Measurements from ENCODE around the gene TSPAN18.

Gene TSPAN18

GRCh38 chr11:44884056-44884455, 157.3 kb downstream of the TSPAN18 start:
- no peak for DNase-seq (ENCODE audit: insufficient read length)
- peak; percentile 61 for FAIRE-seq
- no peak for TF ChIP-seq TAF1 (IDR thresholded peaks at IDR 0.05; ENCODE audit: borderline replicate concordance, low read depth, low read length)
- no peak for TF ChIP-seq POLR2A (IDR thresholded peaks at IDR 0.05; ENCODE audit: low read depth, low read length)
- TF ChIP-seq POLR2AphosphoS5 (IDR thresholded peaks at IDR 0.05; ENCODE audit: low read depth, low read length): no peak

- no peak for TF ChIP-seq POLR2A (IDR thresholded peaks at IDR 0.05; ENCODE audit: low read depth, low read length)
- TF ChIP-seq POLR2AphosphoS5 (IDR thresholded peaks at IDR 0.05; ENCODE audit: low read depth, low read length): no peak
- no peak for TF ChIP-seq TAF1 (IDR thresholded peaks at IDR 0.05; ENCODE audit: borderline replicate concordance, low read depth, low read length)
- FAIRE-seq (peak; percentile 5), DNase-seq (ENCODE audit: insufficient read length) (no peak)
These were observed 158.5 kb downstream of the TSPAN18 start for GRCh38 chr11:44885065-44885810.

- TF ChIP-seq POLR2A (IDR thresholded peaks at IDR 0.05; ENCODE audit: low read depth, low read length): no peak
- DNase-seq (ENCODE audit: insufficient read length) (no peak), FAIRE-seq (no peak)
These were observed 159.4 kb downstream of the TSPAN18 start for GRCh38 chr11:44885919-44886789.

GRCh38 chr11:44886790-44887140, 160.0 kb downstream of the TSPAN18 start:
- no peak for TF ChIP-seq POLR2AphosphoS5 (IDR thresholded peaks at IDR 0.05; ENCODE audit: low read depth, low read length)
- no peak for TF ChIP-seq POLR2A (IDR thresholded peaks at IDR 0.05; ENCODE audit: low read depth, low read length)
- TF ChIP-seq TAF1 (IDR thresholded peaks at IDR 0.05; ENCODE audit: borderline replicate concordance, low read depth, low read length): no peak
- peak; percentile 82 for FAIRE-seq
- no peak for DNase-seq (ENCODE audit: insufficient read length)

GRCh38 chr11:44887636-44888035, 160.9 kb downstream of the TSPAN18 start:
- TF ChIP-seq POLR2A (IDR thresholded peaks at IDR 0.05; ENCODE audit: low read depth, low read length): no peak
- TF ChIP-seq POLR2AphosphoS5 (IDR thresholded peaks at IDR 0.05; ENCODE audit: low read depth, low read length): no peak
- DNase-seq (ENCODE audit: insufficient read length) (no peak), FAIRE-seq (no peak)

- TF ChIP-seq POLR2AphosphoS5 (IDR thresholded peaks at IDR 0.05; ENCODE audit: low read depth, low read length) (no peak), POLR2A (IDR thresholded peaks at IDR 0.05; ENCODE audit: low read depth, low read length) (no peak), TAF1 (IDR thresholded peaks at IDR 0.05; ENCODE audit: borderline replicate concordance, low read depth, low read length) (no peak)
- no peak for FAIRE-seq
- DNase-seq (ENCODE audit: insufficient read length): no peak
These were observed 162.5 kb downstream of the TSPAN18 start for GRCh38 chr11:44889266-44889665.

GRCh38 chr11:44892843-44893242, 166.1 kb downstream of the TSPAN18 start:
- no peak for TF ChIP-seq TAF1 (IDR thresholded peaks at IDR 0.05; ENCODE audit: borderline replicate concordance, low read depth, low read length)
- no peak for TF ChIP-seq POLR2A (IDR thresholded peaks at IDR 0.05; ENCODE audit: low read depth, low read length)
- no peak for TF ChIP-seq POLR2AphosphoS5 (IDR thresholded peaks at IDR 0.05; ENCODE audit: low read depth, low read length)
- FAIRE-seq (no peak), DNase-seq (ENCODE audit: insufficient read length) (no peak)

- no peak for DNase-seq (ENCODE audit: insufficient read length)
- no peak for FAIRE-seq
- TF ChIP-seq POLR2A (IDR thresholded peaks at IDR 0.05; ENCODE audit: low read depth, low read length) (no peak), POLR2AphosphoS5 (IDR thresholded peaks at IDR 0.05; ENCODE audit: low read depth, low read length) (no peak), TAF1 (IDR thresholded peaks at IDR 0.05; ENCODE audit: borderline replicate concordance, low read depth, low read length) (no peak)
These were observed 166.6 kb downstream of the TSPAN18 start for GRCh38 chr11:44893308-44893822.

- FAIRE-seq (peak; percentile 92), DNase-seq (ENCODE audit: insufficient read length) (peak; percentile 75)
These were observed 167.3 kb downstream of the TSPAN18 start for GRCh38 chr11:44893846-44894617.

GRCh38 chr11:44899959-44900358, 173.2 kb downstream of the TSPAN18 start:
- FAIRE-seq (no peak), DNase-seq (ENCODE audit: insufficient read length) (no peak)
- no peak for TF ChIP-seq TAF1 (IDR thresholded peaks at IDR 0.05; ENCODE audit: borderline replicate concordance, low read depth, low read length)

More at GRCh38 chr11:44893846-44894617, 167.3 kb downstream of the TSPAN18 start:
- no peak for TF ChIP-seq POLR2AphosphoS5 (IDR thresholded peaks at IDR 0.05; ENCODE audit: low read depth, low read length)
- TF ChIP-seq TAF1 (IDR thresholded peaks at IDR 0.05; ENCODE audit: borderline replicate concordance, low read depth, low read length): no peak
- no peak for TF ChIP-seq POLR2A (IDR thresholded peaks at IDR 0.05; ENCODE audit: low read depth, low read length)

- TF ChIP-seq POLR2AphosphoS5 (IDR thresholded peaks at IDR 0.05; ENCODE audit: low read depth, low read length) (no peak), POLR2A (IDR thresholded peaks at IDR 0.05; ENCODE audit: low read depth, low read length) (no peak), TAF1 (IDR thresholded peaks at IDR 0.05; ENCODE audit: borderline replicate concordance, low read depth, low read length) (no peak)
- no peak for DNase-seq (ENCODE audit: insufficient read length)
- no peak for FAIRE-seq
These were observed 174.4 kb downstream of the TSPAN18 start for GRCh38 chr11:44901120-44901633.
